RWPE2 (cell line): ENCODE measurements around the gene FRY.

ENCODE experiments used
- ATAC-seq: fragments of 200-7000 bp; cut with Tn5 transposase; 3 replicates; pipeline ENCODE4 v1.9.1; 2021; ENCODE audit warnings: low read depth
- DNase-seq: peaks from one replicate; pipeline ENCODE4 v3.0.0-alpha.2; 2020; ENCODE audit warnings: low spot score
- H3K27ac ChIP-seq: fragments of 450-650 bp; 2 replicates; pipeline ENCODE4 v1.5.1; 2017; ENCODE audit warnings: mild to moderate bottlenecking; ENCODE audit not compliant: poor library complexity, severe bottlenecking
- H3K27me3 ChIP-seq: fragments of 250-450 bp; sonication (Bioruptor Pico); 2 replicates; pipeline ENCODE4 v1.5.1; 2021; ENCODE audit warnings: mild to moderate bottlenecking, moderate library complexity; ENCODE audit not compliant: insufficient read depth, poor library complexity, severe bottlenecking
- H3K36me3 ChIP-seq: fragments of 250-450 bp; sonication (Bioruptor Pico); 2 replicates; pipeline ENCODE4 v1.5.1; 2020; ENCODE audit warnings: low read depth, mild to moderate bottlenecking, moderate library complexity
- H3K4me1 ChIP-seq: fragments of 250-450 bp; sonication (Bioruptor Pico); 2 replicates; pipeline ENCODE4 v1.5.1; 2021; ENCODE audit warnings: mild to moderate bottlenecking, moderate library complexity; ENCODE audit not compliant: insufficient read depth, poor library complexity, severe bottlenecking
- H3K4me3 ChIP-seq: fragments of 250-450 bp; sonication (Bioruptor Pico); 2 replicates; pipeline ENCODE4 v1.5.1; 2021; ENCODE audit warnings: mild to moderate bottlenecking, moderate library complexity; ENCODE audit not compliant: severe bottlenecking
- H3K9me3 ChIP-seq: fragments of 250-450 bp; sonication (Bioruptor Pico); 2 replicates; pipeline ENCODE4 v1.5.1; 2021; ENCODE audit warnings: mild to moderate bottlenecking, moderate library complexity; ENCODE audit not compliant: severe bottlenecking
- TF ChIP-seq, protein P1 (sequence below): fragments of 450-650 bp; IDR thresholded peaks from one replicate; pipeline ENCODE4 v1.5.1; 2017; ENCODE audit warnings: mild to moderate bottlenecking, moderate library complexity; ENCODE audit not compliant: poor library complexity, severe bottlenecking

FRY gene

DNA sequence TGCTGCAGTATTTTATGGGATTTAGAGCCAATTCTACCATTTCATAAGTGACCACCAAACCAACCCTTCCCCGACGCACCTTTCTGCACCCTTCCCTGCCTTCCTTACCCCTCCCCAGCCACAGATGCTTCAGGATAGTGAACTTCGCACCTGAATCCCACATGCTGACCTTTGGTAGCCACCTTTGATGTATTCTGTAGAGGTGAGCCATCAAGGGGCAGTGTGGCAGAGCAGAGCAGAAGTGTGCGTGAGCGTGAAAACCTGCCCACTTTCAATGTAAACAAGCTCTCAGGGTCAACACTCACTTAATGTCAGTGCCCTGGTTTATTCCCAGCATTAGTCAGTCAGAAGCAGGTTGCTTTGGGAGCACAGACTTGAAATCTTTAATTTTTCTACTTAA is 107.7 kb downstream of the FRY start:
- TF ChIP-seq, protein P1, sequence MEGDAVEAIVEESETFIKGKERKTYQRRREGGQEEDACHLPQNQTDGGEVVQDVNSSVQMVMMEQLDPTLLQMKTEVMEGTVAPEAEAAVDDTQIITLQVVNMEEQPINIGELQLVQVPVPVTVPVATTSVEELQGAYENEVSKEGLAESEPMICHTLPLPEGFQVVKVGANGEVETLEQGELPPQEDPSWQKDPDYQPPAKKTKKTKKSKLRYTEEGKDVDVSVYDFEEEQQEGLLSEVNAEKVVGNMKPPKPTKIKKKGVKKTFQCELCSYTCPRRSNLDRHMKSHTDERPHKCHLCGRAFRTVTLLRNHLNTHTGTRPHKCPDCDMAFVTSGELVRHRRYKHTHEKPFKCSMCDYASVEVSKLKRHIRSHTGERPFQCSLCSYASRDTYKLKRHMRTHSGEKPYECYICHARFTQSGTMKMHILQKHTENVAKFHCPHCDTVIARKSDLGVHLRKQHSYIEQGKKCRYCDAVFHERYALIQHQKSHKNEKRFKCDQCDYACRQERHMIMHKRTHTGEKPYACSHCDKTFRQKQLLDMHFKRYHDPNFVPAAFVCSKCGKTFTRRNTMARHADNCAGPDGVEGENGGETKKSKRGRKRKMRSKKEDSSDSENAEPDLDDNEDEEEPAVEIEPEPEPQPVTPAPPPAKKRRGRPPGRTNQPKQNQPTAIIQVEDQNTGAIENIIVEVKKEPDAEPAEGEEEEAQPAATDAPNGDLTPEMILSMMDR: no peak
- no peak overlapping the region for H3K27ac ChIP-seq
- no peak overlapping the region for H3K4me3 ChIP-seq
- H3K9me3 ChIP-seq: no peaks in the 10 kb centered on the region
- ATAC-seq (no peak), DNase-seq (no peak)
- no peaks in the 10 kb centered on the region for H3K4me1 ChIP-seq
- H3K27me3 ChIP-seq: no peaks in the 10 kb centered on the region
- no peaks in the 10 kb centered on the region for H3K36me3 ChIP-seq

DNA sequence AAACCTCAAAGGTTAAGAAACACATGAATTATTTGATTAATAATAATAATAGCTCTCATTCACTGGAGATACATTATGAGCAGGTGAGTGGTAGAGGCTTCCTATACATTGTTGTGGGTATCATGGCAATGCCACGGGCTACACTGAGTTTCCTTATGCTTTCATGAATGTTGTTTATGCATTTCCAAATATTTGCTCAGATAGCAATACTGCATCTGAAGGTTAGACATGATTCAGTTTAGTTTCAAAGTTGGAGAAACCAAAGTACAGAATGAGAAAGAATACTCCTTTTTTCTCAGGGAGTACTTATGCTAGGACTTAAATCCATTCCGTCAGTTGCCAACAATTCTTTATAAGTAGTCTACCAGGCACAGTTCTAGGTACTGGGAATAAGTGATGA is 108.5 kb downstream of the FRY start:
- Histone ChIP-seq H3K4me3 (no peak overlapping the region), H3K36me3 (no peaks in the 10 kb centered on the region), H3K9me3 (no peaks in the 10 kb centered on the region), H3K4me1 (no peaks in the 10 kb centered on the region), H3K27ac (no peak overlapping the region), H3K27me3 (no peaks in the 10 kb centered on the region)
- TF ChIP-seq, protein P1: no peak
- DNase-seq: no peak
- no peak for ATAC-seq

DNA sequence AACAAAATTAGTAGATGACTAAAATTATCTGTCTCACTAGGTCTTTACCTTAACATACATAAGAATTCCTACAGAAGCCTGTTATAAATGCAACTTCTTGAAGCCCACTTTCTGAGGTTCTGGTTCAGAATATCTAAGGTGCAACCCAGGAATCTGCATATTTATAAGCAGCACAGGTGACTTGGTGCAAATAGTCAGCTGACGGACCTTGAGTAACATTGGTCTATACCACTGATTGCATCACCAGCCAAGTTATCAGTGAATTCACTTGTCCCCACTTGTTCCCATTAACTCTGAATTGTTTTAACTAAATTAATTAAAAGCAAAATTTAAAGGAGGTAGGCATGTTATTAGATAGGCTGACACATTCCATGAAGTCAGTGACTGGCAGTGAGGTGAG is 109.9 kb downstream of the FRY start:
- Histone ChIP-seq H3K9me3 (no peaks in the 10 kb centered on the region), H3K27ac (no peak overlapping the region), H3K27me3 (no peaks in the 10 kb centered on the region), H3K4me3 (no peak overlapping the region), H3K36me3 (no peaks in the 10 kb centered on the region), H3K4me1 (no peaks in the 10 kb centered on the region)
- DNase-seq: no peak
- TF ChIP-seq, protein P1: no peak
- ATAC-seq: no peak

DNA sequence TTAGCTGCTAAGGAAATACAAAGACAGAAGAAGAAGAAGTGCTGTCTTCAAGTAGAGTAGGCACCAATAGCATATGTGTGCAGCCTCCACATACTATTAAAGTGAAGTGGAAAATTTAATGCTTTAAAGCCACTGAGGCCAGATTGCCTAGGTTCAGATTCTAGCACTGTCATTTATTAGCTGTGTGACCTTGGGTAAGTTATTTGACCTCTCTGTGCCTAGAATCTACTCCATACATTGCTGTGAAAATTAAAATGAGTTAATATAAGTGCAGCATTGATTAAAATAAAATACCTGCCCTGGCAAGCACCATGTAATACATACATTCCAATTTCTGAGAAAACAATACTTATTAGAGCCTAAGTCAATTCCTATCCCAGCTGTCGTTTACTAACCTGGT is 110.5 kb downstream of the FRY start:
- Histone ChIP-seq H3K27ac (no peak overlapping the region), H3K4me1 (no peaks in the 10 kb centered on the region), H3K4me3 (no peak overlapping the region), H3K9me3 (no peaks in the 10 kb centered on the region), H3K36me3 (no peaks in the 10 kb centered on the region), H3K27me3 (no peaks in the 10 kb centered on the region)
- TF ChIP-seq, protein P1: no peak
- DNase-seq: no peak
- no peak for ATAC-seq

DNA sequence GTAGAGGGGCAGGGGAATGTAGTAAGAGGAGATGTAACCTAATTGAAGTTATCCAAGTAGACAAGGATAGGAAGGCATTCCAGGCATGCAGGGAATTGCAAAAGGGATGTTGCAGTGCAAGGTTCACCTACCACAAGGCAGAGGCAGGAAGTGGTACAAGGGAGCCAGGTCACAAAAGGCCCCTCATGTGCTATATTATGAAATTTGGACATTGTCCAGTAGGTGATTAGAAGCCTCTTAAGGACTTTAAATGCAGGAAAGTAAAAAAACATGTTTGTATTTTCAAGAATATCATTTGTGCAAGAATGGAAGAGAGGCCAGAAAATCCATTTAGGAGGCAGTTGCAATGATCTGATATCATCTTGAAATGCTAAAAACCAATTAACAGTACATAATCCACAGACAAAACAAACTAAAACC is 111.4 kb downstream of the FRY start:
- no peak overlapping the region for H3K4me3 ChIP-seq
- no peaks in the 10 kb centered on the region for H3K9me3 ChIP-seq
- H3K4me1 ChIP-seq: no peaks in the 10 kb centered on the region
- H3K36me3 ChIP-seq: no peaks in the 10 kb centered on the region
- TF ChIP-seq, protein P1: no peak
- DNase-seq (no peak), ATAC-seq (peak; percentile 60)
- H3K27ac ChIP-seq: no peak overlapping the region
- H3K27me3 ChIP-seq: no peaks in the 10 kb centered on the region
